HepG2 (cell line): ENCODE results near the gene TRMT112. TPM values are rescaled to one million over a fixed set of nuclear protein-coding genes. Genes with fewer than 3 reads are reported as not detected.

Experiments used
- DMAP1 ChIP-seq: IDR thresholded peaks from 2 replicates; pipeline ENCODE4 v1.6.1; 2016
- REXO4 ChIP-seq: sonication (generic); formaldehyde crosslinking; IDR thresholded peaks from 2 replicates; pipeline ENCODE4 v1.8.0; 2022; ENCODE audit warnings: missing genetic modification reagents, mild to moderate bottlenecking, borderline replicate concordance
- RFX5 ChIP-seq: IDR thresholded peaks from 2 replicates; pipeline ENCODE4 v1.6.1; 2011; ENCODE audit warnings: low read depth, low read length, improper control_type of control experiment
- SRF ChIP-seq: IDR thresholded peaks from 2 replicates; pipeline ENCODE4 v1.6.1; 2011; ENCODE audit warnings: mild to moderate bottlenecking, low read depth, low read length, moderate library complexity
- SRSF1 ChIP-seq: fragments of 200-400 bp; formaldehyde crosslinking; optimal IDR thresholded peaks from 2 replicates; pipeline ENCODE3; 2017; ENCODE audit warnings: mild to moderate bottlenecking, low read depth, low read length, moderate library complexity
- YEATS2 ChIP-seq: sonication (generic); formaldehyde crosslinking; IDR thresholded peaks from 2 replicates; pipeline ENCODE4 v1.4.0; 2020; ENCODE audit warnings: missing genetic modification reagents, borderline replicate concordance
- ZFAT ChIP-seq: sonication (generic); formaldehyde crosslinking; conservative IDR thresholded peaks from 2 replicates; pipeline ENCODE4 v1.8.1; 2023; ENCODE audit warnings: missing genetic modification reagents, inconsistent platforms
- ZNF160 ChIP-seq: sonication (generic); formaldehyde crosslinking; IDR thresholded peaks from 2 replicates; pipeline ENCODE4 v1.8.0; 2022; ENCODE audit warnings: mild to moderate bottlenecking, inconsistent platforms, missing genetic modification reagents
- ZNF431 ChIP-seq: sonication (generic); formaldehyde crosslinking; IDR thresholded peaks from 2 replicates; pipeline ENCODE4 v1.9.0; 2022; ENCODE audit warnings: missing genetic modification reagents, low read depth, mild to moderate bottlenecking, borderline replicate concordance
- ZNF563 ChIP-seq: sonication (generic); formaldehyde crosslinking; IDR thresholded peaks from 2 replicates; pipeline ENCODE4 v1.8.0; 2022; ENCODE audit warnings: mild to moderate bottlenecking, moderate library complexity, missing genetic modification reagents
- ZNF572 ChIP-seq: sonication (generic); formaldehyde crosslinking; IDR thresholded peaks from 2 replicates; pipeline ENCODE4 v1.5.1; 2020; ENCODE audit warnings: mild to moderate bottlenecking, missing genetic modification reagents
- ZNF850 ChIP-seq: sonication (generic); formaldehyde crosslinking; conservative IDR thresholded peaks from 2 replicates; pipeline ENCODE4 v1.9.0; 2021; ENCODE audit warnings: mild to moderate bottlenecking, missing genetic modification reagents
- polyA plus RNA-seq, 8 experiments: library from polyadenylated mRNA; depleted of rRNA in 3 of 8; stranded (reverse) in 7 of 8; unstranded in 1 of 8; fragments of >200 nt; fragmentation: Illumina TruSeq in 4 of 8; extraction: Trizol in 4 of 8; gene quantifications; 2 replicates each; pipeline versions ENCODE4 v1.2.1 to v1.2.3, GENCODE V29; 2011 to 2016; ENCODE audit warnings: low read depth in 4 of 8, missing spikeins in 1 of 8, mixed read lengths in 1 of 8; ENCODE audit not compliant: insufficient read depth in 1 of 8
- total RNA-seq, 5 experiments: library from RNA; depleted of rRNA; stranded (reverse); fragments of >200 nt; fragmentation: Illumina TruSeq; extraction: Trizol; gene quantifications; 2 replicates each; pipeline ENCODE4 v1.2.3, GENCODE V29; 2016; ENCODE audit warnings: low read depth in 1 of 5
- TF ChIP-seq, protein P1 (sequence below): sonication (generic); formaldehyde crosslinking; IDR thresholded peaks from 2 replicates; pipeline ENCODE4 v1.5.0; 2020; ENCODE audit warnings: mild to moderate bottlenecking, missing genetic modification reagents, borderline replicate concordance
- TF ChIP-seq, protein P2 (sequence below): conservative IDR thresholded peaks from 2 replicates; pipeline ENCODE4 v1.6.1; 2018; ENCODE audit warnings: missing genetic modification reagents
- TF ChIP-seq, protein P3 (sequence below), 2 experiments: sonication (generic) in 1 of 2; formaldehyde crosslinking in 1 of 2; IDR thresholded peaks; 2 replicates each; pipeline versions ENCODE4 v1.4.0 to v1.6.1; 2016 to 2020; ENCODE audit warnings: borderline replicate concordance in 1 of 2, low read depth in 1 of 2, mild to moderate bottlenecking in 1 of 2, missing genetic modification reagents in 1 of 2

The TRMT112 gene
- total and polyA plus RNA-seq, 2 of the 13 experiments (the other 11 are each of a cell fraction or from before 2014, with no cell fraction given) = 186 to 409 TPM

DNA sequence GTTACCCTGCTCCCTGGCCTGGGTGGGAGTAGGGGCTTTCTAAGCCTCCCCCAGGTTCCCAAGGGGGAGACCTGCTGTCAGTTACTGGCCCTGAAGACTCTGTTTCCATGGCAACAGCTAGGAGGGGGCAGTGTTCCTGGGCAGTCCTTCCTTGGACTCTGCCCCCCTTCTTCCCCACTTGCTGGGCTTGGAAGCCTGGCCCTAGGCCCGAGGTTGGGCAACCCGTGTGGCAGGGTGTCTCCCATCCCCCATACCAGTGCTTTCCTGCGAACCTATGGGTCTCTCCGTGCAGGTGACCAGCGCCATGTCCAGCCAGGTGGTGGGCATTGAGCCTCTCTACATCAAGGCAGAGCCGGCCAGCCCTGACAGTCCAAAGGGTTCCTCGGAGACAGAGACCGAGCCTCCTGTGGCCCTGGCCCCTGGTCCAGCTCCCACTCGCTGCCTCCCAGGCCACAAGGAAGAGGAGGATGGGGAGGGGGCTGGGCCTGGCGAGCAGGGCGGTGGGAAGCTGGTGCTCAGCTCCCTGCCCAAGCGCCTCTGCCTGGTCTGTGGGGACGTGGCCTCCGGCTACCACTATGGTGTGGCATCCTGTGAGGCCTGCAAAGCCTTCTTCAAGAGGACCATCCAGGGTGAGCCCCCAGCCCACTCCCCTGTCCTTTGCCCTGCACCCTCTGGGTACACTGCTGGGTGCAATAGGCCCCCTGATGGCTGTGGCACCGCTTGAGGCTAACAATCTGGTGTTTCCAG is 10.3 kb downstream of the TRMT112 start (continued):
- TF ChIP-seq, protein P1, sequence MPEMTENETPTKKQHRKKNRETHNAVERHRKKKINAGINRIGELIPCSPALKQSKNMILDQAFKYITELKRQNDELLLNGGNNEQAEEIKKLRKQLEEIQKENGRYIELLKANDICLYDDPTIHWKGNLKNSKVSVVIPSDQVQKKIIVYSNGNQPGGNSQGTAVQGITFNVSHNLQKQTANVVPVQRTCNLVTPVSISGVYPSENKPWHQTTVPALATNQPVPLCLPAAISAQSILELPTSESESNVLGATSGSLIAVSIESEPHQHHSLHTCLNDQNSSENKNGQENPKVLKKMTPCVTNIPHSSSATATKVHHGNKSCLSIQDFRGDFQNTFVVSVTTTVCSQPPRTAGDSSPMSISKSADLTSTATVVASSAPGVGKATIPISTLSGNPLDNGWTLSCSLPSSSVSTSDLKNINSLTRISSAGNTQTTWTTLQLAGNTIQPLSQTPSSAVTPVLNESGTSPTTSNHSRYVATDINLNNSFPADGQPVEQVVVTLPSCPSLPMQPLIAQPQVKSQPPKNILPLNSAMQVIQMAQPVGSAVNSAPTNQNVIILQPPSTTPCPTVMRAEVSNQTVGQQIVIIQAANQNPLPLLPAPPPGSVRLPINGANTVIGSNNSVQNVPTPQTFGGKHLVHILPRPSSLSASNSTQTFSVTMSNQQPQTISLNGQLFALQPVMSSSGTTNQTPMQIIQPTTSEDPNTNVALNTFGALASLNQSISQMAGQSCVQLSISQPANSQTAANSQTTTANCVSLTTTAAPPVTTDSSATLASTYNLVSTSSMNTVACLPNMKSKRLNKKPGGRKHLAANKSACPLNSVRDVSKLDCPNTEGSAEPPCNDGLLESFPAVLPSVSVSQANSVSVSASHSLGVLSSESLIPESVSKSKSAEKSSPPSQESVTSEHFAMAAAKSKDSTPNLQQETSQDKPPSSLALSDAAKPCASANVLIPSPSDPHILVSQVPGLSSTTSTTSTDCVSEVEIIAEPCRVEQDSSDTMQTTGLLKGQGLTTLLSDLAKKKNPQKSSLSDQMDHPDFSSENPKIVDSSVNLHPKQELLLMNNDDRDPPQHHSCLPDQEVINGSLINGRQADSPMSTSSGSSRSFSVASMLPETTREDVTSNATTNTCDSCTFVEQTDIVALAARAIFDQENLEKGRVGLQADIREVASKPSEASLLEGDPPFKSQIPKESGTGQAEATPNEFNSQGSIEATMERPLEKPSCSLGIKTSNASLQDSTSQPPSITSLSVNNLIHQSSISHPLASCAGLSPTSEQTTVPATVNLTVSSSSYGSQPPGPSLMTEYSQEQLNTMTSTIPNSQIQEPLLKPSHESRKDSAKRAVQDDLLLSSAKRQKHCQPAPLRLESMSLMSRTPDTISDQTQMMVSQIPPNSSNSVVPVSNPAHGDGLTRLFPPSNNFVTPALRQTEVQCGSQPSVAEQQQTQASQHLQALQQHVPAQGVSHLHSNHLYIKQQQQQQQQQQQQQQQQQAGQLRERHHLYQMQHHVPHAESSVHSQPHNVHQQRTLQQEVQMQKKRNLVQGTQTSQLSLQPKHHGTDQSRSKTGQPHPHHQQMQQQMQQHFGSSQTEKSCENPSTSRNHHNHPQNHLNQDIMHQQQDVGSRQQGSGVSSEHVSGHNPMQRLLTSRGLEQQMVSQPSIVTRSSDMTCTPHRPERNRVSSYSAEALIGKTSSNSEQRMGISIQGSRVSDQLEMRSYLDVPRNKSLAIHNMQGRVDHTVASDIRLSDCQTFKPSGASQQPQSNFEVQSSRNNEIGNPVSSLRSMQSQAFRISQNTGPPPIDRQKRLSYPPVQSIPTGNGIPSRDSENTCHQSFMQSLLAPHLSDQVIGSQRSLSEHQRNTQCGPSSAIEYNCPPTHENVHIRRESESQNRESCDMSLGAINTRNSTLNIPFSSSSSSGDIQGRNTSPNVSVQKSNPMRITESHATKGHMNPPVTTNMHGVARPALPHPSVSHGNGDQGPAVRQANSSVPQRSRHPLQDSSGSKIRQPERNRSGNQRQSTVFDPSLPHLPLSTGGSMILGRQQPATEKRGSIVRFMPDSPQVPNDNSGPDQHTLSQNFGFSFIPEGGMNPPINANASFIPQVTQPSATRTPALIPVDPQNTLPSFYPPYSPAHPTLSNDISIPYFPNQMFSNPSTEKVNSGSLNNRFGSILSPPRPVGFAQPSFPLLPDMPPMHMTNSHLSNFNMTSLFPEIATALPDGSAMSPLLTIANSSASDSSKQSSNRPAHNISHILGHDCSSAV (CRISPR knock-in tag) = no peak
- no peak for TF ChIP-seq SRF
- TF ChIP-seq ZNF431 (CRISPR knock-in tag) = 0 out of 2 replicates have a peak, but pooled peaks have one; percentile 18
- no peak for TF ChIP-seq YEATS2 (CRISPR knock-in tag)
- no peak for TF ChIP-seq ZNF572
- TF ChIP-seq SRSF1 = no peak
- TF ChIP-seq, protein P2, sequence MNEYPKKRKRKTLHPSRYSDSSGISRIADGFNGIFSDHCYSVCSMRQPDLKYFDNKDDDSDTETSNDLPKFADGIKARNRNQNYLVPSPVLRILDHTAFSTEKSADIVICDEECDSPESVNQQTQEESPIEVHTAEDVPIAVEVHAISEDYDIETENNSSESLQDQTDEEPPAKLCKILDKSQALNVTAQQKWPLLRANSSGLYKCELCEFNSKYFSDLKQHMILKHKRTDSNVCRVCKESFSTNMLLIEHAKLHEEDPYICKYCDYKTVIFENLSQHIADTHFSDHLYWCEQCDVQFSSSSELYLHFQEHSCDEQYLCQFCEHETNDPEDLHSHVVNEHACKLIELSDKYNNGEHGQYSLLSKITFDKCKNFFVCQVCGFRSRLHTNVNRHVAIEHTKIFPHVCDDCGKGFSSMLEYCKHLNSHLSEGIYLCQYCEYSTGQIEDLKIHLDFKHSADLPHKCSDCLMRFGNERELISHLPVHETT = no peak
- peak; percentile 87 for TF ChIP-seq RFX5
- TF ChIP-seq ZNF160 (CRISPR knock-in tag) = peak; percentile 56; the same call in 1 of the 2 replicates
- TF ChIP-seq REXO4 (CRISPR knock-in tag) = no peak
- no peak for TF ChIP-seq ZNF563
- TF ChIP-seq ZNF850 = no peak
- TF ChIP-seq, protein P3, sequence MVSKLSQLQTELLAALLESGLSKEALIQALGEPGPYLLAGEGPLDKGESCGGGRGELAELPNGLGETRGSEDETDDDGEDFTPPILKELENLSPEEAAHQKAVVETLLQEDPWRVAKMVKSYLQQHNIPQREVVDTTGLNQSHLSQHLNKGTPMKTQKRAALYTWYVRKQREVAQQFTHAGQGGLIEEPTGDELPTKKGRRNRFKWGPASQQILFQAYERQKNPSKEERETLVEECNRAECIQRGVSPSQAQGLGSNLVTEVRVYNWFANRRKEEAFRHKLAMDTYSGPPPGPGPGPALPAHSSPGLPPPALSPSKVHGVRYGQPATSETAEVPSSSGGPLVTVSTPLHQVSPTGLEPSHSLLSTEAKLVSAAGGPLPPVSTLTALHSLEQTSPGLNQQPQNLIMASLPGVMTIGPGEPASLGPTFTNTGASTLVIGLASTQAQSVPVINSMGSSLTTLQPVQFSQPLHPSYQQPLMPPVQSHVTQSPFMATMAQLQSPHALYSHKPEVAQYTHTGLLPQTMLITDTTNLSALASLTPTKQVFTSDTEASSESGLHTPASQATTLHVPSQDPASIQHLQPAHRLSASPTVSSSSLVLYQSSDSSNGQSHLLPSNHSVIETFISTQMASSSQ (IDR thresholded peaks at IDR 0.05; ENCODE audit: low read depth) = no peak
- TF ChIP-seq, protein P3 (CRISPR knock-in tag; IDR thresholded peaks at IDR 0.05; ENCODE audit: borderline replicate concordance) = no peak
- no peak for TF ChIP-seq DMAP1
- no peak for TF ChIP-seq ZFAT
